ENCODE data around the gene CELF5.
"Not testable (repeated sequence)": the region's sequence is repeated elsewhere in the genome, so short reads cannot be mapped to it uniquely, and the experiment has no call there.

The CELF5 gene

DNA sequence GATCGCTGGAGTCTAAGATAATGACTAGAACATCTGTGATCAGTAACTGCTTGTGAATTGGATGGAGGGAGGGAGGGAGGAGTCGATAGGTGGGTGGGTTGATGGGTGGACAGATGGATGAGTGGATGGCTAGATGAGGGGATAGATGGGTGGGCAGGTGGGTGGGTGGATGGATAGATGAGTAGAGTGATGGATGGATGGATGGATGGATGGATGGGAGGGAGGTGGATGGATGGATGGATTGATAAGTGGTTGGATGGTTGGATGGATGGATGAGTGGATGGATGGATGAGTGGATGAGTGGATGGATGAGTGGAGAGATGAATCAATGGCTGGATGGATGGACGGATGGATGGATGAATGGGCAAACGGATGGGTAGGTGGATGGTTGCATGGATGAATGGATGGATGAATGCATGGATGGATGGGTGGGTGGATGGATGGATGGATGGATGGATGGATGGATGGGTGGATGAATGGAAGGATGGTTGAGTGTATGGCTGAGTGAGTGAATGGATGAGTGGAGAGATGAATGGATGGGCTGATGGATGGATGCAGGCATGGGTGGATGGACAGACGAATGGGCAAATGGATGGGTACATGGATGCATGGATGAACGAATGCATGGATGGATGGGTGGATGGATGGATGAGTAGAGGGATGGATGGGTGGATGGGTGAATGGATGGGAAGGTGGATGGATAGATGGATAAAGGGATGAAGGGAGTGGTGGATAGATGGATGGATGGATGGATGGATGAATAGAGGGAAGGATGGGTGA, 97.9 kb downstream of the CELF5 start:
- DNase-seq (ENCODE audit: low read depth), result no peak
- TF ChIP-seq, protein P1, sequence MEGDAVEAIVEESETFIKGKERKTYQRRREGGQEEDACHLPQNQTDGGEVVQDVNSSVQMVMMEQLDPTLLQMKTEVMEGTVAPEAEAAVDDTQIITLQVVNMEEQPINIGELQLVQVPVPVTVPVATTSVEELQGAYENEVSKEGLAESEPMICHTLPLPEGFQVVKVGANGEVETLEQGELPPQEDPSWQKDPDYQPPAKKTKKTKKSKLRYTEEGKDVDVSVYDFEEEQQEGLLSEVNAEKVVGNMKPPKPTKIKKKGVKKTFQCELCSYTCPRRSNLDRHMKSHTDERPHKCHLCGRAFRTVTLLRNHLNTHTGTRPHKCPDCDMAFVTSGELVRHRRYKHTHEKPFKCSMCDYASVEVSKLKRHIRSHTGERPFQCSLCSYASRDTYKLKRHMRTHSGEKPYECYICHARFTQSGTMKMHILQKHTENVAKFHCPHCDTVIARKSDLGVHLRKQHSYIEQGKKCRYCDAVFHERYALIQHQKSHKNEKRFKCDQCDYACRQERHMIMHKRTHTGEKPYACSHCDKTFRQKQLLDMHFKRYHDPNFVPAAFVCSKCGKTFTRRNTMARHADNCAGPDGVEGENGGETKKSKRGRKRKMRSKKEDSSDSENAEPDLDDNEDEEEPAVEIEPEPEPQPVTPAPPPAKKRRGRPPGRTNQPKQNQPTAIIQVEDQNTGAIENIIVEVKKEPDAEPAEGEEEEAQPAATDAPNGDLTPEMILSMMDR (IDR thresholded peaks at IDR 0.05; ENCODE audit: low read length, missing control alignments), result no peak
- H3K4me3 ChIP-seq (replicated peaks; ENCODE audit: low read depth, low read length), result no peak overlapping the region

DNA sequence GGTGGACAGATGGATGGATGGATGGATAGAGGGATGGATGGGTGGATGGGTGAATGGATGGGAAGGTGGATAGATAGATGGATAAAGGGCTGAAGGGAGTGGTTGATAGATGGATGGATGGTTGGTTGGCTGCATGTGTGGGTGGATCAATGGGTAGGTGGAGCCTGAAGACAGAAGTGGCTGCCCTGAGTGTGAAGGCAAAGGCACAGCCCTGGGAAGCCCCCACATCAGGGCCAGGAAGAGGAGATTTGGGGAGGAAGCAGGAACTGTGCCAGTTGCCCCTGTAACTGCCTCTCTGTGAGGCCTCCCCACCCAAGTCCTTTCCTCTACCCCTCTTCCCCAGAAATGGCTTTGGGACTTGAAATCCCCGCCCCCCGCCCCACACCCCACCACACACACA, 98.6 kb downstream of the CELF5 start:
- TF ChIP-seq, protein P1 (IDR thresholded peaks at IDR 0.05; ENCODE audit: low read length, missing control alignments), result no peak
- DNase-seq (ENCODE audit: low read depth), result no peak
- H3K4me3 ChIP-seq (replicated peaks; ENCODE audit: low read depth, low read length), result no peak overlapping the region

DNA sequence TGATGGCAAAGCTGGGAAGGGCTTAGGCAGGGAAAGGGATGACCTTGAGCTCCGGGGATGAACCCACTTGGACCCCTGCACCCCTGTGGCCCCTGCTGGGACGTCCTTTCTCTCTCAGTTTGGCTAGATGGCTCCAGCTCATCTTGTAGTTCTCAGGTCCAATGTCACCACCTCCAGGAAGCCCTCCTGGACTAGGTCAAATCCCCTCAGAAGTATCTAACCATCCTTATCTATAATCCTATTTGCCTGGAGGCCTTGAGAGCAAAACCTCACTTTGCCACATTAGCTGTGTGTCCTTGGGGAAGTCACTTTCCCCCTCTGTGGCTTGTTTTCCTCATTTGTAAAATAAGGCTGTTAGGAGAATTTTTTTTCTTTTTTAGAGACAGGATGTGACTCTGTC, 99.2 kb downstream of the CELF5 start:
- no peak for DNase-seq (ENCODE audit: low read depth)
- no peak overlapping the region for H3K4me3 ChIP-seq (replicated peaks; ENCODE audit: low read depth, low read length)
- TF ChIP-seq, protein P1 (IDR thresholded peaks at IDR 0.05; ENCODE audit: low read length, missing control alignments), result no peak

DNA sequence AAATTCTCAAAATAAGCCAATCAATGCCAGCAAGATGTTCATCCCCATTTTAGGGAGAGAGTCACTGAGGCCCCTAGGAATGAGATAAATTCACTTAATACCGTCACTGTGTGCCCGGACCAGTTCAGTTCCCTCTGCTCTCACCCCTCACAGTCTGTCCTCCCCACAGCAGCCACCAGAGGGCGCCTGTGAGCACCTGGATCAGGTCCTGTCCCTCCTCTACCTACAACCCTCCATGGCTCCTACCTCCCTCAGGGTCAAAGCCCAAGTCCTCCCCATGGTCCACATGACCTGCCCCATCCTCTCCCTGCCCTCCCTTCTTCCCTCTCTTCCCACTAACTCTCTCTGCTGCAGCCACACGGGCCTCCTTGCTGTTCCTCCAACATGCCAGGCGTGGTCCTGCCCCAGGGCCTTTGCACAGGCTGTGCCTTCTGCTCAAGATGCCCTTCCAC, 100.0 kb downstream of the CELF5 start:
- TF ChIP-seq, protein P1 (IDR thresholded peaks at IDR 0.05; ENCODE audit: low read length, missing control alignments), result peak; percentile 76
- peak; percentile 39 for DNase-seq (ENCODE audit: low read depth)
- H3K4me3 ChIP-seq (replicated peaks; ENCODE audit: low read depth, low read length), result no peak overlapping the region

DNA sequence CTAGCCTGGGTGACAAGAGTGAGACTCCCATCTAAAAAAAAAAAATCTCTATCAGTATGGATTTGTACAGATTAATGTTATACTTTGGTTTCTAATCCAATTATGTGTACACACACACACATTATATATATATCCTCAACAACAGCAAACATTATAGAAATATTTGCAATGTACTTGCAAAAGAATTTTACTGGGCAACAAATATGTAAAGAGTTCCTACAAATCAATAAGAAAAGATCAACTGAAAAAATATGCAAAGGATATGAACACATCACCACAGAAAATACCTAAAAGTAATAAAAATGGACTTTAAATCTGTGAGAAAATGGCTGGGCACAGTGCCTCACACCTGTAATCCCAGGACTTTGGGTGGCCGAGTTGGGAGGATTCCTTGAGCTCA, 101.0 kb downstream of the CELF5 start:
- no peak overlapping the region for H3K4me3 ChIP-seq (replicated peaks; ENCODE audit: low read depth, low read length)
- TF ChIP-seq, protein P1 (IDR thresholded peaks at IDR 0.05; ENCODE audit: low read length, missing control alignments), result no peak
- no peak for DNase-seq (ENCODE audit: low read depth)

DNA sequence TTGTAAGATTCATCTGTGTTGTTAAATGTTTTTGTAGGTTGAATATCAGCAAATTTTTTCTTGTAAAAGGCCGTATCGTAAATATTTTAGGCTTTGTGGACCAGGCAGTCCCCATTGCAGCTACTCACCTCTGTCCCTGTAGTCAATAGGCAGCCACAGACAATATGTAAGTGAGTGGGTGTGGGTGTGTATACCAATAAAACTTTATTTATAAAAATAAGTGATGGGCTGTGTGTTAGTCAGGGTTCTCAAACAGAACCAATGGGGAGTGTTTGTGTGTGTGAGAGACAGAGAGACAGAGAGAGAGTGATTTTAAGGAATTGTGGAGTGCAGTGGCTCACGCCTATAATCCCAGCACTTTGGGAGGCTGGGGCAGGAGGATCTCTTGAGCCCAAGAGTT, 104.3 kb downstream of the CELF5 start:
- H3K4me3 ChIP-seq (replicated peaks; ENCODE audit: low read depth, low read length), result no peak overlapping the region
- TF ChIP-seq, protein P1 (IDR thresholded peaks at IDR 0.05; ENCODE audit: low read length, missing control alignments), result no peak
- DNase-seq (ENCODE audit: low read depth), result no peak

DNA sequence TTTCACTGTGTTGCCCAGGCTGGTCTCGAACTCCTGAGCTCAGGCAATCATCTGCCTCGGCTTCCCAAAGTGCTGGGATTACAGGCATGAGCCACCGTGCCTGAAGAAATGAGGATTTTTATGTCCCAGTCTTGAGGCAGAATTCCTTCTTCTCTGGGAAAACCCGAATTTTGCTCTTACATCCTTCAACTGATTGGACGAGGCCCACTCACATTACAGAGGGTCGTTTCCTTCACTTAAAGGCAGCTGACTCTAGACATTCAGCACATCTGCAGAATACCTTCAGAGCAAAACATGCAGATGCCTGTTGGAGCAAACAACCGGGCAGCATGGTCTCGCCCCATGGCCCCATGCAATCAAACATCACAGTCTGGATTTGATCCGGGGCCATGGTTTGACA, 105.6 kb downstream of the CELF5 start:
- TF ChIP-seq, protein P1 (IDR thresholded peaks at IDR 0.05; ENCODE audit: low read length, missing control alignments), result no peak
- no peak for DNase-seq (ENCODE audit: low read depth)
- H3K4me3 ChIP-seq (replicated peaks; ENCODE audit: low read depth, low read length), result no peak overlapping the region

DNA sequence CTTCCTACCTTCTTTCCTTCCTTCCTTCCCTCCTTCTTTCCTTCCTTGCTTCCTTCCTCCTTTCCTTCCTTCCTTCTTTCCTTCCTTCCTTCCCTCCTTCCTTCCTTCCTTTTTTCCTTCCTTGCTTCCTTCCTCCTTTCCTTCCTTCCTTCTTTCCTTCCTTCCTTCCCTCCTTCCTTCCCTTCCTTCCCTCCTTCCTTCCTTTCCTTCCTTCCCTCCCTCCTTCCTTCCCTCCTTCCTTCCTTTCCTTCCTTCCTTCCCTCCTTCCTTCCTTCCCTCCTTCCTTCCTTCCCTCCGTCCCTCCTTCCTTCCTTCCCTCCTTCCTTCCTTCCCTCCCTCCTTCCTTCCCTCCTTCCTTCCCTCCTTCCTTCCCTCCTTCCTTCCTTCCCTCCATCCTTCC, 107.8 kb downstream of the CELF5 start:
- H3K4me3 ChIP-seq (replicated peaks; ENCODE audit: low read depth, low read length); DNase-seq (ENCODE audit: low read depth): not testable (repeated sequence)

All from fibroblast of pulmonary artery (primary cell).